ENCODE measurements around the gene CD69. TPM values are rescaled to one million over a fixed set of nuclear protein-coding genes. Genes with fewer than 3 reads are reported as not detected.

Gene CD69
- total and polyA plus RNA-seq, 2 donors (not counting 3 experiments of a cell fraction or from before 2014, with no cell fraction given), result 0.49 to 4.4 TPM

GRCh38 chr12:9796346-9796745 lies 35.6 kb upstream of the CD69 start:
- H4K20me1 ChIP-seq (replicated peaks; ENCODE audit: control insufficient read depth, extremely low read depth, insufficient read depth, low read length), result no peaks in the 10 kb centered on the region

GRCh38 chr12:9795945-9796344 lies 35.2 kb upstream of the CD69 start:
- Histone ChIP-seq H3K27ac (ENCODE audit: insufficient read depth, low read depth, low read length) (no peak overlapping the region), H2AFZ (ENCODE audit: low read depth, low read length) (no peak overlapping the region), H3K9me3 (replicated peaks; ENCODE audit: control insufficient read depth, insufficient read depth, low read length) (no peaks in the 10 kb centered on the region), H3K79me2 (ENCODE audit: control insufficient read depth, insufficient read depth, low read length) (no peaks in the 10 kb centered on the region), H3K36me3 (ENCODE audit: control insufficient read depth in 2 of 2, extremely low read depth in 1 of 2, insufficient read depth in 2 of 2, low read length in 2 of 2) (no peaks in the 10 kb centered on the region), H3K4me1 (ENCODE audit: control insufficient read depth, extremely low read depth, insufficient read depth, low read length) (peaks cover 46% of the 10 kb centered on the region), H4K20me1 (replicated peaks; ENCODE audit: control insufficient read depth, extremely low read depth, insufficient read depth, low read length) (no peaks in the 10 kb centered on the region), H3K9me1 (replicated peaks; ENCODE audit: control insufficient read depth, extremely low read depth, insufficient read depth, low read length) (no peaks in the 10 kb centered on the region), H3K4me2 (ENCODE audit: insufficient read depth, low read length) (no peak overlapping the region), H3K4me3 (replicated peaks in 1 of 3; ENCODE audit: insufficient read depth in 1 of 3, low read depth in 1 of 3, low read length in 3 of 3) (no peak overlapping the region), H3K9ac (replicated peaks; ENCODE audit: extremely low read depth, insufficient read depth, low read length) (no peak overlapping the region), H3K27me3 (ENCODE audit: control insufficient read depth in 2 of 2, insufficient read depth in 2 of 2, low read length in 2 of 2) (no peaks in the 10 kb centered on the region)
- POLR2A ChIA-PET, result no interaction called here
- TF ChIP-seq MYC (IDR thresholded peaks at IDR 0.05; ENCODE audit: low read depth, low read length), result no peak
- no peak for TF ChIP-seq EZH2 (IDR thresholded peaks at IDR 0.05; ENCODE audit: borderline replicate concordance, low read depth, low read length, severe bottlenecking)
- TF ChIP-seq MAX (IDR thresholded peaks at IDR 0.05; ENCODE audit: insufficient read depth, insufficient read length), result no peak
- TF ChIP-seq GATA2 (IDR thresholded peaks at IDR 0.05; ENCODE audit: insufficient read depth, insufficient read length, low read depth, low read length), result no peak
- no peak for TF ChIP-seq POLR2A (IDR thresholded peaks at IDR 0.05; ENCODE audit: low read depth, low read length)
- no TSS peak for BruUV-seq (replicated peaks)
- FAIRE-seq, result no peak
- no peak for DNase-seq (ENCODE audit: low read depth, low spot score)
- intact Hi-C loops (cut with micrococcal nuclease) (loop anchor here (5.0 kb wide), 1 partner anchor 236 kb away; the partner anchor contains the start of gene CLEC9A), dilution Hi-C loops (cut with MboI; ENCODE audit: extremely low pct_ligation_motif_present, low sequenced_read_pairs) (no loop called here)
- CTCF ChIA-PET, result interaction anchor here (1.1 to 9.2 kb wide), 3 partner anchors 18 to 53 kb away, joined by 3 to 332 read pairs (median 23); no protein-coding TSS in a partner anchor

More at GRCh38 chr12:9796346-9796745, 35.6 kb upstream of the CD69 start:
- Histone ChIP-seq H3K4me2 (ENCODE audit: insufficient read depth, low read length) (no peak overlapping the region), H3K4me1 (ENCODE audit: control insufficient read depth, extremely low read depth, insufficient read depth, low read length) (peaks cover 46% of the 10 kb centered on the region), H3K4me3 (replicated peaks in 1 of 3; ENCODE audit: insufficient read depth in 1 of 3, low read depth in 1 of 3, low read length in 3 of 3) (no peak overlapping the region), H3K36me3 (ENCODE audit: control insufficient read depth in 2 of 2, extremely low read depth in 1 of 2, insufficient read depth in 2 of 2, low read length in 2 of 2) (no peaks in the 10 kb centered on the region), H3K79me2 (ENCODE audit: control insufficient read depth, insufficient read depth, low read length) (no peaks in the 10 kb centered on the region), H3K9ac (replicated peaks; ENCODE audit: extremely low read depth, insufficient read depth, low read length) (no peak overlapping the region), H2AFZ (ENCODE audit: low read depth, low read length) (no peak overlapping the region), H3K9me3 (replicated peaks; ENCODE audit: control insufficient read depth, insufficient read depth, low read length) (no peaks in the 10 kb centered on the region), H3K27ac (ENCODE audit: insufficient read depth, low read depth, low read length) (no peak overlapping the region), H3K9me1 (replicated peaks; ENCODE audit: control insufficient read depth, extremely low read depth, insufficient read depth, low read length) (no peaks in the 10 kb centered on the region), H3K27me3 (ENCODE audit: control insufficient read depth in 2 of 2, insufficient read depth in 2 of 2, low read length in 2 of 2) (no peaks in the 10 kb centered on the region)
- FAIRE-seq (no peak), DNase-seq (ENCODE audit: low read depth, low spot score) (no peak)
- intact Hi-C loops (cut with micrococcal nuclease) (loop anchor here (5.0 kb wide), 1 partner anchor 236 kb away; the partner anchor contains the start of gene CLEC9A), dilution Hi-C loops (cut with MboI; ENCODE audit: extremely low pct_ligation_motif_present, low sequenced_read_pairs) (no loop called here)
- TF ChIP-seq EZH2 (IDR thresholded peaks at IDR 0.05; ENCODE audit: borderline replicate concordance, low read depth, low read length, severe bottlenecking), result no peak
- BruUV-seq (replicated peaks), result no TSS peak
- ChIA-PET CTCF (interaction anchor here (1.1 to 9.2 kb wide), 5 partner anchors 18 to 53 kb away, joined by 3 to 332 read pairs (median 13); partner anchors contain the start of gene CD69), POLR2A (no interaction called here)

Data from endothelial cell of umbilical vein (primary cell).